Measurements from ENCODE around the gene ITGBL1.

ITGBL1 gene

GRCh38 chr13:101569807-101570206 is 117.3 kb downstream of the ITGBL1 start:
- no peak for DNase-seq

- DNase-seq = no peak
These were observed 117.9 kb downstream of the ITGBL1 start for GRCh38 chr13:101570410-101570809.

DNA sequence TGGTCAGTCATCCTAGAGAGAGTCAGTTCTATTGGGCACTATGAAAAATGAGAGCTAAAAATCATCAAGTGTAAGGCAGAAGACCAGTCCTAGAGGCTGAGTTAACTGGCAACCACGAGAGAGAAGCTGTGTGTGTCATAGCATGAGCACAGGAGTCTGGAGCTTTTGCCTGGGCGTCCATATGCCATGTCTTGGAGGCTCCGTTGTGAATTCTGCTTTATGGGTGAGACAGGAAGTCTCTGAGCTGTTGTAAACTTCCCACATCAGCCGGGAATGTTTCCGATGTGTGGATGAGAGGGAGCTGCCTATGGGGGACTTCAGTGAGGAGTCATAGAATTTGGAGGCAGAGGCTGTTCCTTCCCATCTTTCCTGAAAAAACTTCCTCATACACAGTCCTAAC is 120.0 kb downstream of the ITGBL1 start:
- DNase-seq = no peak

DNA sequence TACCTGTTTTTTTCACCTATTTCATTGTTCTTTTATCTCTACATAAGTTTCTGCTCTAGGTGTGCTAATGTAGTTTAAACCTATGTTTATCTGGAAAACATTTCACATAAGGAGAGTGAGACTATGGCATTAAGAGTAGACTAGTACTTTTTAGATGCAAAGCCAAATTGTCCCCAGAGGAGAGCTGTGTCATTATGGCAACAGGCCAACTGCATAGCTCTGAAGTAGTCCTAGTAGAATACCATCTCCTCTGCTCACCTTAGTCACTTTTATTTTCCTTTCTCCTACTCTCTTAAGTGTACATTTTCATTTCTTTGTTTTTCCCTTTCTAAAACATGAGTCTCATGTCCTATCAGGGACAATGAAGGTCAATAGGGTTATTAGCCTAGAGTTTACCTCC is 123.1 kb downstream of the ITGBL1 start:
- DNase-seq = no peak

DNA sequence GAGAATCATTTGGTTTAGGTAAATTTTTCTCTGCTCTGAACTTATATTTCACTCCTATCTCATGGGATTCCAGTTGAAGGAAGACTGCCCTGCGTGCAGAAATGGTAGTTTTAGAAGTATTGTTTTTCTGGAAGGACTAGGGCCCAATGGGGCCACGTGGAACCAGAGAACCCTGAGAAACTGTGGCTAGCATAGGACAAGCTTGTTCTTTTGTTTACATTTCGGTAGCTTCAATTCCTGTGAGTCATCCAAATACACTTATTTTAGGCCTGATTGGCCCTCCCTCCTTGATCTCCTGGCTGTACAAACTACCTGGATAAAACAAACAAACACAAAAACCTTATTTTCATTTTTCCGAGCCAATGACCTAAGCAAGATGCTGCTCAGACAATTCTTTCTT is 124.0 kb downstream of the ITGBL1 start:
- no peak for DNase-seq

GRCh38 chr13:101576977-101577376 is 124.5 kb downstream of the ITGBL1 start:
- no peak for DNase-seq

DNA sequence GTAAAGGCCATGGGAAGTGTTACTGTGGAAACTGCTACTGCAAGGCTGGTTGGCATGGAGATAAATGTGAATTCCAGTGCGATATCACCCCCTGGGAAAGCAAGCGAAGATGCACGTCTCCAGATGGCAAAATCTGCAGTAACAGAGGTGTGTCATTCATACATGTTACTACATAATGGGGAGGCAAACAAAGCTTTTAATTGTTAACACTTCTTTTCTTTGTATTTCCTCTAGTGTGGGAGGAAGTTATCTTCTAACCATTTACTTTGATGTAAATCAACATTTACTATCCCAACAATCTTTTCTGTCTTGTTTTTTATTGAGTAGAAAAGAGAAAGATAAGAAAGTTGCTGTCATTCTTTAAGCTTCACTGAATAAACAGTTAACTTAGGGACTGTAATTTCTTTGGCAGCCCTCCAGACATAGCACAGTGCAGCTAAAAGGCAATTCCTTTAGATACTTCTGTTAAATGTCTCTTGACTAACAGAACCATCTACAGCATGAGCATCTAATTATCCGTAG is 126.9 kb downstream of the ITGBL1 start:
- DNase-seq = no peak

GRCh38 chr13:101584331-101584730 is 131.9 kb downstream of the ITGBL1 start:
- DNase-seq = no peak

GRCh38 chr13:101590479-101590878 is 138.0 kb downstream of the ITGBL1 start:
- no peak for DNase-seq

- DNase-seq = no peak
These were observed 142.5 kb downstream of the ITGBL1 start for GRCh38 chr13:101594936-101595335.

GRCh38 chr13:101596803-101597202 is 144.3 kb downstream of the ITGBL1 start:
- no peak for DNase-seq

DNA sequence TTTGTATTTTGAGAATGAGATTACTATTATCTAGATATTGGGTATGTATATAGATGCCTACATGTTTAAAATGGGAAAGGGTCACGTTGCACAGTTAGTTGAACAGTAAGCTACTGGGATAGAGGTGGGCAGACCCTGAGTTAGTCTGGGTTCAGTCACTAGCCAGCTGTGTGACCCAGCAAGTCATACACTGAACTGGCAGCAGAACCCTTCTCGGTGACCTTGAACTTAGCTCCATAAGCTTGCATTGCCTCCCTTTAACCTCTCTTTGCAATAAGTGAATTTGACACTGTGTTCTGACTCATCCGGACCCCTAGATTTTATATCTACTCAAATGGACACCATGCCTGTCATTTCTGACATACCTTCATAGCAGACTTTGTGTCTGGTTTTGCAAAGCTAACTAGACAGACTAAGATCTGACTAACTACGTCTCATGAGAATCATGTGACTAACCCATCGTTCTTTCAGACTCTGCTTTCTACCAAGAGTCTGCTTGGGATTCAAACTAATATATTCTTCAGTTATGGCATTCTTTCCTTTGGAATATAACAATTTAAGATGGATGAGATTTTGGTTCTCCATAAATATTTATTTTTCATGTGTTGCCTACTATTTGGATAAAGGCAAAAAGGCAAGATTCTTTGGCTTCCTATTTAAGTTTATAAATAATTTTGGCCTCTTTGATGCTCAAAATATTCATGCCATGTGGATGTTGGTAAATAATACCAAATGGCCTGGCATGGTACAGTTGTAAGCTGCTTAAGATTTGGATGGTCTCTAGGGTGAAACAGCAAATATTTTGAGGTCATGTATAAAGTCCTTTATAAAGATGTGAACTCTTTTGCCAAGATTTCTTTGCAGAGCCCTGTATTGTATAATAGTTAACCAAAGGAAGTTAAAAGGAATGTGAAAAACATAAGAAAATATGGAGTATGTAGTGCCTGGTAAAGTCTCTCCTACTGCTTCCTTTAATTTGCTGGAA is 159.3 kb downstream of the ITGBL1 start:
- DNase-seq = no peak

- no peak for DNase-seq
These were observed 160.3 kb downstream of the ITGBL1 start for GRCh38 chr13:101612735-101613134.

DNA sequence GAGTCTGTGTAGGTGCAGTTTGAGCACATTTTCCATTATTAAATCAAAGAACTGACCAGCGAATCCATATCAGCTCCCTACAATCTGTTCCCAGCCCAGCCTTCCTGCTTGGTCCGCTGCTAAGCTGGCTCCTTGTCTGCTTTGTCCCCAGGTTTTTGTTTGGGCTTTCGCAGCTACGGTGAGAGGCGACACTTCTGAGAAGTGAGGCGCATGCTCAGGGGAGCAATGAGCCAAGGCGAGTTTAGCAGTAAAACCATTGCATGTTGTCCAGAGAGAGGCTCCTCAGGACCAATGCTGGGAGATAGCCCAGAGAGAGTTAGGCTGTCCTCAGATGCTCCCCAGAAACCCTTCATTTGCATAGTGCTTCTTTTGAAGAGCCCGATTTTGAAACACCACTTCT is 162.0 kb downstream of the ITGBL1 start:
- no peak for DNase-seq

DNA sequence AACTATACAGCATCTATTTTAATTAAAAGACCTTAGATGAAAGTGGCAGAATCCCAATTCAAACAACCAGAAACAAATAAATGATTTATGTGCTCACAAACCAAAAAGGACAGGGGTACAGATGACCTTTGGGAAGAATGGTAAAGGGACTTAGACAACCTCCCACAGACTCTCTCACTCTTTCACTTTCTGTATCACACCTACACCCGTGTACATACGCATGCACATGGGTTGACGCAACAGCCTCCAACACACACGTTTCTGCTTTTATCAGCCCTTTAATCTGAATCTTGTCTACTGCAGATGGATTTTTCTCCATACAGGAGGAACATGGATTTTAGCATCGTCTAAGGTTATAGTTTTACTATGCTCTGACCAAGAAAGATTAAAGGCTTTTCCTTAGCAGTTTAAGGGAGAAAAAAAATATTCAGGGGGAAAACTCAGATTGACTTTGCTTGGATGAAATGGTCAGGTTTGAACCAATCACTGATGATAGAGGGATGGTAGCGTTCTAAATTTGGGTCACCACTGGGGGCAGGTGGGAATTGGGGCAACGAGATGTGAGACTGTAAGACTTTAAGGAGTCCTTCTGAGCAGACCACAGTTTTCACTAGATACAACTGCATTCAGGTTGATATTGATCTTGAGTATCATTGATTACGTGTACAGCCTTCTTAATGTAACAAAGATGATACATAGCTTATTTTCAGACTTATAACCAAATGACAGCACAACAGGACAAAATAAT is 166.1 kb downstream of the ITGBL1 start:
- no peak for DNase-seq

DNA sequence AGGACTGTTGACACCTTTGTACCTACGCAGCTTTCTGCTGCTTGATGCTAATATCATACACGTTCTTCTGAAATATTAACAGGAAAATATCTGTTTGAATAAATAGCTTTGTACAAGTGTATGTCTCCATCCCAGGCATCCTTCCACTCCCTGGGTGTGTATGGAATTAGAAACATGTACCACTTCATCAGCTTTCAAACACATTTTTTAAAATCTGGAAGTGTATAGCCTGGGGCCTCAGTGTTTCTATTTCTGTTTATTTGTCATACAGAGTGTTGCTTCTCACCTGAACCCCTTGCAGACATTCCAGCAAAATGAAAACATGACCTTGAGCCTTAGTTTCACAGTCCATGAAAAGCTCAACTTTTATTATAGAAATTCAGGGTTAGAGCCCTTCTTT is 168.6 kb downstream of the ITGBL1 start:
- no peak for DNase-seq

DNA sequence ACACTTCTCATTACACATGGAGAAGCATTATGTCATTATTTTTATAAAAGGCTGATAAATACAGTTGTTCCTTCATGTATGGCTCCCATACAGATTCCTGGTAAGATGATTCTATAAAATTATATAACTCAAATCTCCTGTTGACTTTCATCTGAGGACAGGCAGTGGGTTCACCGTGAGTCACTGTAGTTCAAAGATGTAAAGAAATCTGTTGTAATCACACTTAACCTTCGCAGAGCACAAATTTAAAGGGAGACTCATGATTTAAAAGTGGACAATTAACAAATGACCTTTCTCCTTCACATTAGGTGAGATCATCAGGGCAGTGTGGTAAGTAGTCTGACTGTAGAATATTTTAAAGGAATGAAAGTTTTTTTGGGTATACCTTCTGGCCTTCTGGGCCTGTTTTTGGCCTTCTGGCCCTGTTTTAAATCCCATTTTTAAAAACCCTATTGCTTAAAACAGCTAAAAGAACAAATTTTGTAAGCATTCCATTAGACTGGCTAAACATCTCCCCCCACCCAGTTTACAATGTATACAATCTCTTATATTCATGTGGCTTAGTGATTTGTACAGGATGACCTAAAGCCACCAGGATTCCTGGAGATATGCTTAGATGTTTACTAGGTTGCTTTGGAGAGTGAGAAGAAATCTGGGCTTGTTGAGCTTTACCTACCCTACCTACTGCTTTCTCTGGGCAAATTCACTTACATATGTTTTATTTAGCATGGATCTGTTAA is 171.2 kb downstream of the ITGBL1 start:
- DNase-seq = no peak

DNA sequence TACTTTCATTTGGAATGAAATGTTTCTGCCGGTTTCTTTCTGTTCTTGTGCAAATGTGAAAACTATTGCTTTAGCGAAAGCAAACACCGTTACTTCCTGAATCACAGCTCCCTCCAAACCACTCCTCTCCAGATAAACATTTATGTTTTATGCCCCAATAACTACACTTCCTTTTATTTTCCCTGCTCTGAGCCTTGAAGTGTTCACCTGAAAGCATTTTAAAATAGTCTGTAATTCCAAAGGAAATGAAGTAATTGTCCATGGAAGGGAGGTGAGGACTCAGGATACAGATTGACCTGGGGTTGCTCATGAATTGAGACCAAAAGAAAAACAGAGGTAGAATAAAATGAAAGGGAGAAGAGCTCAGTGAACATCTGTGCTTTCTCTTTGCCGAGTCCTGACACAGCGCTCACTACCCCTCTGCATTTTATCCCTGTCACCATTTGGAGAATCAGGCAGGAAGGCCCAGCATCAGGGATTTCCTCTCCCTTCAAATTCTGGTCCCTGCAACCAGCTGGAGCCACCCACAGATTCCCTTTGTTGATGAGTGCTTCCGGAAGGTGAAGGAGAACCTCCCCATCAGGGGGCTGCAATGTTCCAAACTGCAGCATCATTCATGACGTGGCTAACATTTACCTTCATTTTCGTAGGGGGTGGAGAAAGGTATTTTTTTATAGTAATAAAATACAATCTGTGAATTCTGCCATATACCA is 171.9 kb downstream of the ITGBL1 start:
- DNase-seq = no peak

DNA sequence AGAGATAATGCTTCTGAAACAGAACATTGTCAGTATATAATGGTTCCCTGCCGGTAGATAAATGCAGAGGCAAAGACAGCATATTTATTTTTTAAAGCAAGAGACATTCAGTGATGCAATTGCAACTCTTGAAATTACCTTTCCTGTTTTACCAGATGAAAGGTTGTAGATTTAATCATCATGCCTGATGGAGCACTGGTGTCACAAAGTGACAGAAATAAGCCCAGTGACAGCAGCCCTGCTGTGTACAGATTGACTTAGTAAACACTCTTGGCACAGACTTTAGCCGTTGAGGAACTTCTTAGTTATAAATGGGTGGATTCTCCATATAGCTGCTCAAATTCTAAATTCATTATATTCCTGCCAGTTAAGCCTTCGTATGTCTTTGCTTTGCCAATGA is 172.5 kb downstream of the ITGBL1 start:
- DNase-seq = no peak

DNA sequence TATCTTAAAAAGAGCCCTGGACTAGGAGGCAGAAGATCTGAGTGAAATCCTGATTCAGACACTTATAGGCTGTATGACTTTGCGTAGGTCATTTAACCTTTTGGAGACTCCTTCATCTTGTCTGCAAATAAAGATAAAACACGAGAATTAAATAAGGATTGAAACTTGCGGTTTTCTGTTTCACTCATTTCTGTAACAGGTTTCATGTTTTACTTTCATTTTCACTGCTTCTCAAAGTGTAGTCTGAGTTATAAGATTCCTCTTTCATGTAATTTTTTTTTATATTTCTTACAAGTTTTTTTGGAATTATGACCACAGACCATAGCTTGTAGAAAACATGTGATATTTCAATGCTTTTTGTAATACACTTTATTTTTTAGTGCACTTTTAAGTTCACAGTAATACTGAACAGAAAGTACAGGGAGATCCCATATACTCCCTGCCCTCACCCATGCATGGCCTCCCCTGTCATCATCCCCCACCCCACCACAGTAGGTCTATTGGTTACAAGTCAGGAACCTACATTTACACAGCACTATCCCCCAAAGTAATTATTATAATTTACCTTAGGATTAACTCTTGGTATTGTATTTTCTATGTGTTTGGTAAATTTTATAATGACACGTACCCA is 174.6 kb downstream of the ITGBL1 start:
- DNase-seq = no peak

- DNase-seq = no peak
These were observed 175.1 kb downstream of the ITGBL1 start for GRCh38 chr13:101627556-101627943.

DNA sequence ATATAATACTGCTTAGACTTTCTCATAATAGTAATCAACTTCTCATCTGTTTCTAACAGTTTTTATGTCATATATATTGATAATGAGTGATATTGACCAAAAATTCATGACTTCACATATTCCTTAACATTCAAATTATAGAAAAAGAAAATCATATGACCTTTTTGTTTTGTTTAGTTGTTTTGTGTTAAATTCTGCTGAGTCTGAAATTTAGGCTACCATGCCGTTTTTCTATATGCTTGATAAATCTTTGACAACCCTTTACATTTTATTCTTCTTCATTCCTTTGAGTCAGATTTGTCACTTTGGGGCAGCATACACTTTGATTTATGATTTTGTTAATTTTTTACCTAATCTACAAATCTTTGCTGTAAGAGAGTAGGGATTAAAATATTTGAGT is 176.4 kb downstream of the ITGBL1 start:
- DNase-seq = no peak
